Inferior parietal cortex (tissue), 1 donor: ENCODE measurements around the gene C2orf49.

ENCODE experiments used
- DNase-seq: peaks from one replicate; pipeline ENCODE4 v3.0.0-alpha.2; 2016; ENCODE audit errors: extremely low spot score

Gene C2orf49

GRCh38 chr2:105383432-105384166, 46.3 kb downstream of the C2orf49 start:
- DNase-seq: no peak

GRCh38 chr2:105384216-105384615, 46.9 kb downstream of the C2orf49 start:
- DNase-seq: no peak

DNA sequence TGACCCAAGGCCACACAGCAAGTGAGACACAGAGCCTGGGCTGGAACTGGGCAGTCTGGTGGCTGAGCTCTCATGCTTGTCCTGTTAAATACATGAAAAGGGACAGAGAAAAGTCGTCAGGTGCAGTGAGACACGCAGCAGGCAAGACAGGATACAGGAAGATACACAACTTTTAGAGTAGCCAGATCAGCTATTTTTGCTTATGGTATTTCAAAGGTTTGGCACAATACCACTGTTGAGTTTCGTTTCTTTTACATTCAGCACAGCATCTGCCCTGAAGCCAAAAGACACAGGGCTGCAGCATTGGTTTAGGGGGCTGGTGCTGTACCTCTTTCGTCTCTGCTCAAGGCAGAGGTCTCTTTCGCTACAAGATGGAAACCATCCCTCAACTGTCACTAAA, 47.5 kb downstream of the C2orf49 start:
- no peak for DNase-seq

DNA sequence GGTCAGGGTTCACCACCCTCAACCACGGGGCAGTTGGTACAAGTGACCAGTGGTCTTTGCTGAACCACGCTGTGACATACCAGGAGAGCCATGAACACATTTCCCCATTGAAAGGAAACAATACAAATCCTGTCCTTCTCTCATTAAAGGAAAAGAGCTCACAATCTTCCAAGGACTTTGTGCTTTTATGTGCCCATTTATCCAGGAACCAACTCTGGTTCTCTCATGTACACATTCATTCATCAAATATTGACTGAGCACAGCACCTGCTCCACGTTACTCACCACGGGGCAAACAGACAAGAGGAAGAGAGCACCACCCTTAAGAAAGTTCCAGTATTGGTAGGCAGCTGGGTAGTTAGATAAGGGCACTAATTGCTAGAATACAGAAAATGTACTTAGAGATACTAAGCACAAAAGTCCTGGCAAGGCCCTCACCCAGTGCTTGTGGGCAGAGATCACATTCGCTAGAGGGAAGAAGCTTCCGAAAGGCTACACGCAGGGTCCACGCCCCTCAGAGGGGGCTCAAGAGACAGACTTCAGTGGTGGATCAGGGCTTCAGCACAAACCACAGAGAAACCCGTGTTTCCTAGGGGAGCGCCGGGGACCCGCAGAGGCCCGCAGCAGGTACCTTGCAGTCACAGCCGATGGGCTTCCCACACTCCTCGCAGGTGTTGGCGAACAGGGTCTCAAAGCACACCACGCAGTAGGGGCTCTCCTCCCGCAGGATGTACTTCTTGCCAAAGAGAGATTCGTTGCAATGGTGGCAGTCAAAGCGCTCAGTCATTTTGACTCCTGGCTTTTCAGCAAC, 48.6 kb downstream of the C2orf49 start:
- DNase-seq: no peak

DNA sequence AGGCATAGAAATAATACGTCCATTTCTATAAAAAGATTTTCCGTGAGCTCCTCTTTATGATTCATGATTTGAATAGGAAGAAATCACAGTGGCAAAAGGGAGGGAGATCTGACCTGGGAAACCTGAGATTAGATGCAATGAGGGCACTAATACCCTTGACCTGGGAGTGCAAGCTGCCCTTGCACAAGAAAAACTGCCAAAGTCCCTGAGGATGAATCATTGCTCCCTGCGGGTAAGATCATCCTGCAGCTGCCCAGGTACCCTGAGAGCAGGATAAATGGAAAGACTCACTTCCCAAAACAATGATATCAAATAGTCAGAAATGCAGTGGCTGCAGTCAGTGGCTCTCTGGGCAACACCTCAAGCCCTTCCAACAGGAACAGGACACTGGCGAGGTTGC, 49.9 kb downstream of the C2orf49 start:
- no peak for DNase-seq

GRCh38 chr2:105388971-105389381, 51.6 kb downstream of the C2orf49 start:
- no peak for DNase-seq

- no peak for DNase-seq
Observed at GRCh38 chr2:105390454-105390853, 53.1 kb downstream of the C2orf49 start.

DNA sequence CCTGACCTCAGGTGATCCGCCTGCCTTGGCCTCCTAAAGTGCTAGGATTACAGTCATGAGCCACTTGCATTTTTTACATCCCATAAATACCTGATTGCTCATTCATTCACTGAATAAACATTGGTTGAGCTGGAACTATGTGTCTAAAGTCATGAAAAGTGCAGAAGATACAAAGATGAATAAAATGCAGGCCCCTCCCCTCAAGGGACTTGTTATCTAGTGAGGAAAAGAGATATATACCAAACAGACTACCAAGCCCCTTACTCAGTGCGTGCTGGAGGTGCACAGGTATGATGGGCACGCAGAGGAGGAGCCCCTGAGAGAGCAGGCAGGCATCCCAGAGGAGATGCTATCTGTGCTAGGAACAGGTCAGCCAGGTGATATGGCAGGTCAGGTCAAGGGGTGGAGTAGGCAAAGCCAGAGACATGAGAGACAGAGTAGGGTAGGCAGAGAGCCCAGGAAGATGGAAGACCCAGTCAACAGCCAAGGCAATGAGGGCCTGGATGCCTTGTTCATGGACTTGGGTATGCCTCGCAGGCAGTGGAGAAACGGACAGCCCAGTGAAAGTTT, 53.8 kb downstream of the C2orf49 start:
- no peak for DNase-seq

DNA sequence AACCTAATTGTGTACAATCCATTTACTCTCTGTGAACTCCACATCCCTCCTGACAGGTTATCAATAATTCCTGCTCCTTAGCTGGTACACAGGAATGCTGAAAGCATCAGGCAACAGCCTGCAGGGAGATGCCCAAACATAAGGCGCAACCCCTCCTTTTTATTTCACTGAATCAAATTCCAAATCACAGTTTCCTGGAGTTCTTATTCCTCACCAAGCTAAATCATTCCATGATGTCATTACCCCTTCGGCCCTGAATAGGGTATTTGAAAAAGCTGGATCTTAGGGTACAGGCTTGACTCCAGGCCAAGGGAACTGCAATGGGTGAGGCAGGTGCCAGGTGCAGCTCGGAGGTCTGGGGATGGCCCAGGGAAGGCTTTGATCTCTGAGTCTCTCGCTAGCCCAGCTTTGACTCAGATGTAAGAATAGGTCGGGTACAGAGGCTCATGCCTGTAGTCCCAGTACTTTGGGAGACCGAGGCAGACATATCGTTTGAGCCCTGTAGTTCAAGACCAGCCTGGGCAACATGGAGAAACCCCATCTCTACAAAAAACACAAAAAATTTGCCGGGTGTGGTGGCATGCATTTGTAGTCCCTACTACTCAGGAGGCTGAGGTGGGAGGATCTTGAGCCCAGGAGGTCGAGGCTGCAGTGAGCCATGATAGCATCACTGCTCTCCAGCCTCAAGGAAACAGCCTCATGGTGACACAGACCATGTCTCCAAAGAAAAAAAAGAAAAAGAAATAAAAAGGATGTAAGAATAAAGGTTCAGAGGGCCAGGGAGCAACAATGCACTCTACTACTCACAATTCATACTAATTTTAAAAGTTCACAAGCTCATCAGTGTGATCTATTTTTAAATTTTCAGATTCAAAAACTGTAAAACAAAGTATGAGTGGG, 54.7 kb downstream of the C2orf49 start:
- DNase-seq: no peak

GRCh38 chr2:105393373-105394055, 56.2 kb downstream of the C2orf49 start:
- DNase-seq: no peak

- no peak for DNase-seq
Observed at GRCh38 chr2:105394951-105395611, 57.7 kb downstream of the C2orf49 start.

GRCh38 chr2:105395691-105396090, 58.4 kb downstream of the C2orf49 start:
- no peak for DNase-seq

DNA sequence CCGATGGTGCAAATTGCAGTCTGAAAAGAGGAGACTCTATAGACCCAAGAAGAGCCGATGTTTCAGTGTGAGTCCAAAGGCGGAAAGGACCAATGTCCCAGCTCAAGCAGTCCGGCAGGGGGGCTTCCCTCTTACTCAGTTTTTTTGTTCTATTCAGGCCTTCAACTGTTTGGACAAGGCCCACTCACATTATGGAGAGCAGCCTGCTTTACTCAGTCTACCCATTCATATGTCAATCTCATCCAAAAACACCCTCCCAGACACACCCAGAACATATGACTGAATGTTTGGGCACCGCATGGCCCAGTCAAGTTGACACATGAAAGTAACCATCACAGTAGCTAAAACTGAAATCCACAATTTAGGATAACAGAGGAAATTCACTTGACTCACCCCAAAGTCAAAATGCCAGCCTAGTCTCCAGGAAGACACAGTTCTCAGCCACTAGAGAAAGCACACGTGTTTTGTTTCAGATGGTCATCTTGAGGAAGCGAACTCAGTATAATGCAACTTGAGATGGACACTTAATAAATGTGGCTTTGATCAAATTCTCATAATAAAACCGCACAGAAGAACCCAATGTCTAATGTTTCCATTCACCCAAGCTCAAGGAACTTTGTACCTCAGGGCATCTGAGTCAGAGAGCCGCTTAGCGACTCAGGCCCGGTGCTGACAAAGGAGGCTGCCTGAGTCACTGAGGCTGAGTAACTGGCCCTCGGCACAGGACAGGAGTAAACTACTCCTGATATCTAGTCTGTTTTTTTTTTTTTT, 59.1 kb downstream of the C2orf49 start:
- DNase-seq: no peak

DNA sequence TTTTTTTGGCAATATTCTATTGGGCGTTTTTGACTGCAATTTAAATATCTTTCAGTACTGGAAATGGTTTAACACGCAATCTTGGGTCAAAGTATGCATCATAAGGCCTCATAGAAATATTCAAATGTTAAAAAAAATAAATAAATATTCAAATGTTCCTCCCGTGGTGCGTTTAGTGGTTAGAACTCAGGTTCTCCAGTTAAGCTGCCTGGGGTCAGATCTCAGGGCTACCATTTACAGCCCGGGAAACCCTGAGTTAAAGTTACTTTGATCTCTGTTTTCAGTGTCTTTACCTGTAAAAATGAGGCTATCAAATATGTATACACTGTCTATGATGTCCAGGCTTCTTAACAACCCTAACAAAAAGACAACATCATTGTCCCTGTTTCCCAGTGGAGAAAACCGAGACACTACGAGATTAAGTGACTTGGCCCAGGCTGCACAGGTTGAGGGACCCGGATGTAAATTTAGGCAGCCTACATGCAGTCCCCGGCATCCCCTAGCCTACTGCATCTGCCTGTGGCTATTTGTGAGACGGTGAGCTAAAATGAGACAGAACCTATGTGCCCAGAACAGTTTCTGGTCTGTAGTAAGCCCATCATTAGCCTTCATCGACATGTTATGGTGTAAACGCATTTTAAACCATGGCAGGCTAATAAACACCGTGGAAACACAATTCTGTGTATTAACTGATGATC, 59.8 kb downstream of the C2orf49 start:
- no peak for DNase-seq

- DNase-seq: no peak
Observed at GRCh38 chr2:105397953-105398335, 60.6 kb downstream of the C2orf49 start.

DNA sequence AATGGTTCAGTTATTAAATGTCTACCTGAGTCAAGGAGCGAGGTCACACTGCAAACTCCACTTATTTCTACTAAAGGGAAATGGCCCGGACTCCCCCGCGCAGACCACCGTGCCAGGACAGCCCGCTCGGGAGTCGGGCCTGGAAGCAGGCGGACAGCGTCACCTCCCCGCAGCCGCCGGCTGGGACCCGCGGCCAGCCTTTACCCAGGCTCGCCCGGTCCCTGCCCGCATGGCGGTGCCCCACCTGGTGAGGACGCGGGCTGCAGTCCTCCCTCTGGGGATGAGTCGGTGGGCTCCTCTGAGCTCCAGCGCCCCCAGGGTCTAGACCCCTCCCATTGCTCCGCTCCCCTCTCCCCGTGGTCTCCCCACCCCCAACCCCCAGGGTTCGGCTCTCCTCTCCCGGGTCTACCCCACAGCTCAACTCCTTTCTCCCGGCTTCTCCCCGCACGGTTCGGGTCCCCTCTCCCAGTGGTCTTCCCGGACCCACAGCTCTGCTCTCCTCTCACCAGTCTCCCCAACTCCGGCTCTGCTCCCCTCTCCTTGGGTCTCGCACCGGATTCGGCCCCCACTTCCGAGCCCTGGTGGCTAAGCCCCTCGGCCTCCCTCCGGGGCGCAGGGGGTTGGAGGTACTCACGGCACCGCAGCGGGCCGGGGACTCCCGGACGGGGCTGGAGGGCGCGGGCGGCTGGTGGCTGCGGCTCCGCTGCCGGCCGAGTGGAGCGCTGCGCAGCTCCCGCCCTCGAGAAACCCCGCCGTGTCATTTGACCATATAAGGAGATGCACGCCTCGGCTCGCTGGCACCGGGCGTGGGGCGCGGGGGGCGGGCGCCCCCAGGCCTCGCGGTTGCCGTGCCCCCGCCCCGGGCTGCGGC, 61.2 kb downstream of the C2orf49 start, which contains the start of gene FHL2:
Gene FHL2 (minus strand): TSS at position 716 of the 871 bp plus-strand sequence. CDS start 12,535 bp downstream, outside the sequence.
- DNase-seq: no peak
